ENCODE results near the gene RBP2.

DNA sequence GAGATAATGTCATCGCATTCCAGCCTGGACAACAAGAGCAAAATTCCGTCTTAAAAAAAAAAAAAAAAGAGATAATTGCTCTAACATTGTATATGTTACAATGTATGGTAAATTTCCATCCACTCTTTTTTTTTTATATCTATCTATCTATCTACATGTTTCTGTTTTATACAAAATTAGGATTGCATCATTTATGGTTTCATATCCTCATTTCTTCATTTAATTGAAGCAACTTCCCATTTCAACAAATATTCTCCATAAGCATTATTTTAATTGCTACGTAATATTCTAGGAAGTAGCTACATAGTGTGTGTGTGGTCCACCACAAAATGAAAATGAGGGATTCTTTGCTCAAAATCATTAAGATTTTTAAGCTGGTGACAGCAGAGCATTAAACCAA lies 44.8 kb upstream of the RBP2 start:
- TF ChIP-seq, protein P1, sequence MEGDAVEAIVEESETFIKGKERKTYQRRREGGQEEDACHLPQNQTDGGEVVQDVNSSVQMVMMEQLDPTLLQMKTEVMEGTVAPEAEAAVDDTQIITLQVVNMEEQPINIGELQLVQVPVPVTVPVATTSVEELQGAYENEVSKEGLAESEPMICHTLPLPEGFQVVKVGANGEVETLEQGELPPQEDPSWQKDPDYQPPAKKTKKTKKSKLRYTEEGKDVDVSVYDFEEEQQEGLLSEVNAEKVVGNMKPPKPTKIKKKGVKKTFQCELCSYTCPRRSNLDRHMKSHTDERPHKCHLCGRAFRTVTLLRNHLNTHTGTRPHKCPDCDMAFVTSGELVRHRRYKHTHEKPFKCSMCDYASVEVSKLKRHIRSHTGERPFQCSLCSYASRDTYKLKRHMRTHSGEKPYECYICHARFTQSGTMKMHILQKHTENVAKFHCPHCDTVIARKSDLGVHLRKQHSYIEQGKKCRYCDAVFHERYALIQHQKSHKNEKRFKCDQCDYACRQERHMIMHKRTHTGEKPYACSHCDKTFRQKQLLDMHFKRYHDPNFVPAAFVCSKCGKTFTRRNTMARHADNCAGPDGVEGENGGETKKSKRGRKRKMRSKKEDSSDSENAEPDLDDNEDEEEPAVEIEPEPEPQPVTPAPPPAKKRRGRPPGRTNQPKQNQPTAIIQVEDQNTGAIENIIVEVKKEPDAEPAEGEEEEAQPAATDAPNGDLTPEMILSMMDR (IDR thresholded peaks at IDR 0.05; ENCODE audit: insufficient read depth, low read depth, low read length) = no peak
- no peak for TF ChIP-seq EZH2 (IDR thresholded peaks at IDR 0.05; ENCODE audit: insufficient read depth, low read length)
